ENCODE results near the gene SLC6A3.
A peak's percentile ranks its signal among the peaks of the same experiment; 100 is the strongest.

The SLC6A3 gene

GRCh38 chr5:1357946-1358725 lies 87.1 kb downstream of the SLC6A3 start:
- FAIRE-seq (no peak), DNase-seq (ENCODE audit: insufficient read length, low spot score) (no peak)

DNA sequence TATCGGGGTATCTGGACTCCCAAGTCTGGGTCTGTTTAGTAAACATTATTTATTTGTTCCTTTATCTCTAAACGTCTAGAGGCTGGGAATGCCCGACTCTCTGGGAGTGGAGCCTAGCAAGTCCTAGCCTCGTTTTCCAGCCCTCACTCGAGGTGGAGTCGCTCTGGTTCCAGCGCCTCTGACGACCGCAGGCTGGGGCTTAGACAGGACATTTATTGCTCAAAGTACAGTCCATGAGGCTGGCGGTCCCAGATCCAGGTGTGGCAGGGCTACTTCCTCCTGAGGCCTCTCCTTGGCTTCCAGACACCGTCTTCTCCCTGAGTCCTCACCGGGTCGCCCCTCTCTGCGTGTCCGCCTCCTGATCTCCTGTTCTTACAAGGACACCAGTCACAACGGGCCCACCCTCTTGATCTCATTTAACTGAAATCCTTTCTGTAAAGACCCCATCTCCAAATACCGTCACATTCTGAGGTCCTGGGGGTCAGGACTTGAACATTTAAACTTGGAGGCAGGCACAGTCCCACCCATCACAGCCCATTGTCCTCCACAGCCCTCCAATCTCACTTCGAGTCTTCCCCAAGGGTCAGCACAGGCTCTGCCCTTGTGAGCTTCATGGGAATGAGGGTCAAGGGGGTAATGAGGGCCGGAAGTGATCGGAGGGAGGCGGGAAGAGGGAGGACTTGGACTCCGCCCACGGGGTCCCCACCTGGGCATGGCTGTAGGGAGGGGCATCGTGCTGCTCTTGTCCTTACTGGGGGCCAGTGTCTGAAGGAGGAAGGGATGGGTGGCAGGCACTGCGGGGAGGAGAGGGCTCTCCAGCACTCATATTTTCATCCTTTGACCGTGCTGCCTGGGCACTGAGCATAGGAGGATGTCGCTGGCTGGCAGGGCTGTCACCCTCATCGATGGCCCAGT lies 88.1 kb downstream of the SLC6A3 start:
- FAIRE-seq (no peak), DNase-seq (ENCODE audit: insufficient read length, low spot score) (no peak)

GRCh38 chr5:1354576-1354975 lies 90.7 kb downstream of the SLC6A3 start:
- no peak for FAIRE-seq
- DNase-seq (ENCODE audit: insufficient read length, low spot score), result no peak

DNA sequence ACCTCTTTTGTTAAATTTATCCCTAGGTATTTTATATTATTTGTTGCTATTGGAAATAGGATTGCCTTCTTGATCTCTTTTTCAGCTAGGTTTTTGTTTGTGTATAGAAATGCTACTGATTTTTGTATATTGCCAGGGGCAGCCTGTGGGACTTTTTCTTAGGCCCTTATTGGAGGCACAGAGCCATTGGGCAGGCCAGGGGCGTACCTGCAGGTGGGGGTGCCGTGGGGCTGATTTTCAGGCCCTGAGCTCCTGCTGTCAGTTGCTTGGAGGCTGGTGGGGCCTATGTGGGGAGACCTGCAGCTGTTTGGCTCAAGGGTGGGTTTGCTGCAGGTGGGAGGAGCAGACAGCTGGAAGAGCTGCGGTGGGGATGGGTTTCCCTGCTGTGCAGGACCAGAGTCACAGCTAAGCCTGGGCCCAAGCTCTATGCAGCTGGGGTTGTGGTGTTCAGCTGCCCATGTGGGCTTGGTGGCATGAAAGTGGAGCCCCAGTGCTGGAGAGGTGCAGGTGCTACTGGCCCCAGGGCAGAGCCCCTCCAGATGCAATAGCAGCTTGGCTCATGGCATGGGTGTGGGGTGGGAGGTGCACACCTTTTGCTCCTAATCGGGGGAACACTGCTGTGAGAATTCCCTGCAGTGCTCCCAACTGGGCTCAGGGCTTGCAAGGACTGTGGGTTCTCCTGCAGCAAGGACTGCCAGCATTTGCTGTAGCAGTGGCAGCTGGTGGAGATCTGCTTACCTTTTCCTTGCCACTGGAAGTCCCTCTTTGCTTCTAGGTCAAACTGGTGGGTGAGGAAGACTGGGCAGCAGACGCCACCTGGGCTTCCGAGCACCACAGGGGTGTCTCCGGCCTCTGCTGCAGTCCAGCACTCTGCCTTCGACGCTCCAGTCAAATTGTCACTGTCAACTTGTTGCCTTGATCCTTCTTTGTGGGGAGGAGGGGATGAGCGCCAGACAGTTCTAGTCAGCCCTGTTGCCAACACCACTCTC lies 92.7 kb downstream of the SLC6A3 start:
- FAIRE-seq (no peak), DNase-seq (ENCODE audit: insufficient read length, low spot score) (no peak)

GRCh38 chr5:1351156-1351555 lies 94.1 kb downstream of the SLC6A3 start:
- no peak for FAIRE-seq
- DNase-seq (ENCODE audit: insufficient read length, low spot score), result no peak

DNA sequence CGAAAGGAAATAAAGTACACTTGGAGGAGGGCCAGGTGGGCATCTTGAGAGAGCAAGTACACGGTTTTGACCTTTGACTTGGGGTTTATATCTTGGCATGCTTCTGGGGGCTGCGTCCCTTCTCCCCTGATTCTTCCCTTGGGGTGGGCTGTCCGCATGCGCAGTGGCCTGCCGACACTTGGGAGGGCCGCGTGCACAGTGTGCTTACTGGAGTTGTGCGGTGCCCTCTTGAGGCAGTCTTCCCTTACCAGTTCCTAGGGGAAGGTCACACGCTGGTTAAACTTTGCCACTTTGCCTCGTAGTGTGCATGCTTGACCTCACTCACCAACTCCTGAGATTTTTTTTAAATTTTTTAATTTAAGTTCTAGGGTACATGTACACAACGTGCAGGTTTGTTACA lies 96.0 kb downstream of the SLC6A3 start:
- DNase-seq (ENCODE audit: insufficient read length, low spot score) (no peak), FAIRE-seq (no peak)

GRCh38 chr5:1348986-1349245 lies 96.3 kb downstream of the SLC6A3 start:
- DNase-seq (ENCODE audit: insufficient read length, low spot score), result no peak
- no peak for FAIRE-seq

- FAIRE-seq (no peak), DNase-seq (ENCODE audit: insufficient read length, low spot score) (no peak)
Observed at GRCh38 chr5:1347571-1347970, 97.7 kb downstream of the SLC6A3 start.

- DNase-seq (ENCODE audit: insufficient read length, low spot score) (no peak), FAIRE-seq (no peak)
Observed at GRCh38 chr5:1346627-1347440, 98.4 kb downstream of the SLC6A3 start.

DNA sequence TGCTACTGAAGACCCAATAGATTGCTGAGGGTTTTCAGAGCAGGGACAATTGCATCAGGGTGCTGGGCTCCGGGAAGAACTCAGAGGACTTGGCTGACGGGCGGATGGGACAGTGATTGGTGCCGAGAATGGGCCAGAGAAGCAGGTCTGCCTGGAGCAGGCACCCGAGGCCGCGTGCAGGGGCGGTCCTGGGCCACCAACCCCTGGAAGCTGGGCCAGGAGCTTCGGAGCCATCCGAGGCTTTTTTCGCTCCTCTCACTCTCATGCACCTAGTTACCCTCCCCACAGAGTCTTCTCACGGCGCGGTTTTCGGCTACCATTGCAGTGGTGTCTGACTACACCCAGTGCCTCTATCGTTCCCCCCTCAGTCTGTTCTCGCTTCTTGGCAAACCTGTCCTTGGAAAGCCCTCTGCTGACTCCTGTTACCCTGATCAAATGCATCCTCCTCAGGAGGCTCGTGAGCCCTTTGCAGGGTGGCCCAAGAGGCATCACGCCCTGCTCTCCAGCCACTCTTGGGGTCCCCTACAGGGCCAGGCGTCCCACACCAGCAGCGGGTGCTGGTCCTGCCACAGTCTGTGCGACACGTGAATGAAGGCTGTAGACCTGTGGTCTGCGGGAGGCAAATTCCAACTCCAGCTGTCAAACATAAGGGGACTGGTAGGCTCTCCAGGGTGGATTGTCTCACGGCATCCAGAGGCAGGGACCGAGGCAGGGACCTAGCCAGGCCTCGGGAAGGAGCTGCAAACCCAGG lies 99.2 kb downstream of the SLC6A3 start:
- no peak for FAIRE-seq
- no peak for DNase-seq (ENCODE audit: insufficient read length, low spot score)

DNA sequence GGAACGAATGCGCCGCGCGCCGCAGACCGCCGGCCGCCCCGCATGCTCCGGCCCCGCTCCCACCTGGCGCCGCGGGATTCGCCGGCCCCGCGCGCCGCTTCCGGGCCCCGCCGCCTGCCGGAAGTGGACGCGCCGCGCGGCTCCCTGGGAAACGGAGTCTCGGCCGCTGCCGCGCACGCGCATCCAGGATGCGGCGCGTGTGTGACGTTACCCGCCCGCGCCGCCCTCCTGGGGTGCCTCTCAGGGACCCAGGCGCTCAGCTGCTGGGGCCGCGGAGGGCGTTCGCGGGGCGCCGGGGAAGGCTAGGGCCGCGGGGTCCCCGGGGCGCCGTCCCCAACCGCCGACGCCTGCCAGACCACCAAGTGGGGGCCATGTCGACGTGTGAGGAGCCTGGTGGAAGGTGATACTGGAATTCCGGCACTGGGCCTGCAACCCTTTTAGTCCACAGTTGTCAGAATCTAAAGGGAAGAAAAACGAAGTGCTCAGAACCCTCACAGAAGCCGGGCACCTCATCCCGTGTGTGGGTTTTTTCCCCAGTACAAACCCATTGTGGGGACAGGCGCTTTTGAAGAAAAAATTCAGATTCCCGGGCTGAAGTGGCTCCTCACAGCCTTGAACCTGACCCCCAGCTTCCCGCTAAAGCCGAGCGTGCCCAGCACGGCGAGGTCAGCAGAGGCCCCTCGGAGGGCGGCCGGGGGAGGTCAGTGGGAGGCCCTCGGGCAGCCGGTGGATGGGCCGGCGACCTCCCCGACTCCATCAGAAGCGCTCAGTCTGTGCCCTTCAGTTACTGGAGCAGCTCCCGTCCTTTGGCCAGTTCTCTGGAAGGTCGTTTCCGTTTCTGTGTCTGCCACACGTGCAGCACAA lies 100.0 kb downstream of the SLC6A3 start, which contains the start of gene CLPTM1L:
TSS of gene CLPTM1L (minus strand) at position 125 of the 864 bp plus-strand sequence. CDS start 258 bp downstream, outside the sequence.
- peak; percentile 99 for DNase-seq (ENCODE audit: insufficient read length, low spot score)
- no peak for FAIRE-seq

DNA sequence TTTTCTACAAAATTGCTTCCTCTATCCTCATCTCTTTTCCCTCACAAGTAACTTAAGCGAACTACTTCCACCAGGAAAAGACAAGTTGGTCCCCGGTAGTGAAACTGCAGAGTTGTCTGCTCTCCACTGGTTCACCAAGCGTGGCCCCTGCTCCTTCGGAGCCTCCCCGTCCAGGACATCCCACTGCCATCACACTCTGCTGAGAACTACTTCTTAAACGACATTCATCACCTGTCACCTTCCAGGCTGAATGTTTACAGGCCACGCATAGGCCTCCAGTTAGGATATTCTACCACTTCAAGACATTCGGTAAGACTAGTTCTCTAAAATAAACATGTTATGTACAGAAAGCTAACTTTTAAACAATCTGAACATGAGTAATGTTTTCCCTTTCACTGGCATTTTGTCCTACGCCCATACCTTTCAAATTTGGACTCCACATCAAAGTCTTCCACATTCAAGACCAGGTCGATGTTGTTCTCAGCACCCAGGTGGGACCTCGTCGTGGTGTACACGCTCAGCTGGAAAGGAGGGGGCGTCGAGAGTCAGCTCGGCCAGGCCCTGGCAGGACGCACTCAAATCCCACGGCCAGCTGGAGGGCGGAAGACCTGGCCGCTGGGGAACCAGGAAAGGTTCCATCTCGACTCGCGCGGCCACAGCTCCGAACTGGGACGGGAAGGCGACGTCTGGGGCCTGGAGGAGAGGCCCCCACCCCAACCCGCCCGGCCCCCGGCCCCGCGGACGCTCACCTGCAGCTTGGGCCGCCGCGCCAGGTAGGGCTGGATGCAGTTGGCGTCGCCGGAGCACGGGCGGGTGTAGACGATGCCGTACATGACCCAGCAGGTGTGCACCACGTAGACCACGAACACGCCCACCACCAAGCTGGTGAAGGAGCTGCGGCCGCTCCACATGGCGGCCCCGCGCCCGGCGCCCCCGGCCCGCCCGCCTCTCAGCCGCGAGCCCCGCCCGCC lies 101.0 kb downstream of the SLC6A3 start:
- DNase-seq (ENCODE audit: insufficient read length, low spot score), result no peak
- FAIRE-seq, result peak; percentile 51

DNA sequence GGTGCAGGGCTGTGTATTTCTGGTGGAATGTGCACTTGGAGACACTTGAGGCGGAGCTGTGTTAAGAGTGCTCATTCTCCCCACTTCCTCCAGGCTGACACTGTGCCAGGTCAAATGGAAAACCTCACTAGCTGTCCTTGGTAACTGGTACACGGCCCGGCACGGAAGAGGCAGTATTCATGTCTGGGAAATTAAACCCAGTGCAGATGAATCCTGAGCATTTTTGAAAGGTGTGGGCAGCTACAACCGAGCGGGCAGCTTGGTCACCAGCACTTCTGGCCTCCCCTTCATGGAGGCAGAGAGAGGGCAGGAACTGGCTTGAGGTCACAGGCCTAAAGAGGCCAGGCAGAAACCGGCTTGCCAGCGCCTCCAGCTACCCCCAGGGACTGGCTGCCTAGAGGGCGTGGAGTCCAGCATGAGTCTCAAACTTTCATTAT lies 101.9 kb downstream of the SLC6A3 start:
- no peak for DNase-seq (ENCODE audit: insufficient read length, low spot score)
- no peak for FAIRE-seq

All from GM19239 (cell line).